NK-92 (cell line): ENCODE measurements around the gene GRM2.

Experiments
- DNase-seq: peaks from one replicate; lab custom pipeline; 2025; ENCODE audit not compliant: unreplicated experiment; lab: John Stamatoyannopoulos, UW

The GRM2 gene

DNA sequence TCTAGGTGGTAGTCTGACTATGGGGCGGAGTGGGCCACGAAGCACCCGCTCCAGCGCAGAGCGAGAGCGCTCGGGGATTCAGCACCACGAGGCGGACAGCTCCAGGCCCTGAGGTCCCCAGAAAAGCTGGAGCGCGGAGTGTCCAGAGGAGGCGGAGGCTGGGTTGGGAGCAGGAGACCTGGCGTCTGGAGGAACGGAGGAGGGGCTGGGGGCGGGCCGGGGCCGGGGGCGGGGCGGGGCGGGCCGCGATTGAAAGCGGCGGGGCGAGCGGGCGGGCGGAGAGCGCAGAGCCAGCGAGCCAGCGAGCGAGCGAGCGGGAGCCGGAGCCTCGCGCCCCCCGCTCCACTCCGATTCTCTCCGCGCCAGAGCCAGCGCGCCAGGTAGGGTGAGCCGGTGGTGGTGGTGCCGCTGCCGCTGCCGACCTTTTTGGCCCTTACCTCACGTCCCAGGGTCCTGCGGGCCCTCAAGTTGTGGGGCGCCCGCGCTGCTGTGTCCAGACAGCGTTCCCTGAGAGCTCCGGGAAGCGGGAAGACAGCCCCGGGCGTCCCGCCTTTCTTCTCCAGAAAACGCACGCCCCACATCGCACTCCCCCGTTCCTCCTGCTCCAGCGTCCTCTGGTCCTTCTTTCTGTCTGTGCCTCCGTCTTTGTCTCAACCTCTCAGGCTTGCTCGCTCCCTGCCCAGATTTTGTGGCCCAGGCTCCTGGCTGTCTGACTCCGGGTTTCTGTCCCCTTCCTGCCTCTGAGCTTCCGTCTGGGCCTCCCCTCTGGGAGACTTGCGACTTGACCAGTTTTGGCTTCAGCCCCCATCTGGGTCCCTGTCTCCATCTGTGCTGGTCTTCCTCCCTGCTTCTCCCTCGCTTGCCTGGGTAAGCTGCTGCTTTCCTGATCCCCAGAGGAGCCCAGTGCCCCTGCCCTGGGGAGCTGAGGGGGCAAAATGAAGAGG, at the start of gene GRM2:
Gene GRM2 (plus strand): TSS at position 281 of the 944 bp plus-strand sequence. CDS start 1,916 bp downstream, outside the sequence.
- no peak for DNase-seq

DNA sequence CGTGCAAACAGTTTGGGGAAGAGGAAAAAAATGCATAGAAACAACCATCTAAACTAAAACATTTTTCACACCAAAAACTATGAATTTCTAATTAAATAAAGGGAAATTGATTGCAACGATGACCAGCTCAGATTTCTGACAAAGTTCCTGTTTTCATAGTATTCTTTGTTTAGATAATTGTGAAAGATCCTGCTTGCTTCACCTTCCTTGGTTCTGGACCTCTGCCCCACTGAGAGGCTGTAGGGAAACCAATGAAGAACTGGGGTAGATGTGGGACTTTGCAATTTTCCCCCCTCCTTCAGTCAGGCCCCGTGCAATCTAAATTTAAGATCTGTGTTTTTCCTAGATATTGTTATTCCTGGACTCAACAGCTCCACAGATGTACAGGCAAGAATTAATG, 49.6 kb upstream of the GRM2 start:
- DNase-seq = no peak

GRCh38 chr3:51659942-51660341, 46.9 kb upstream of the GRM2 start:
- DNase-seq = no peak

- DNase-seq = no peak
These were observed 44.4 kb upstream of the GRM2 start for GRCh38 chr3:51662456-51662855.

DNA sequence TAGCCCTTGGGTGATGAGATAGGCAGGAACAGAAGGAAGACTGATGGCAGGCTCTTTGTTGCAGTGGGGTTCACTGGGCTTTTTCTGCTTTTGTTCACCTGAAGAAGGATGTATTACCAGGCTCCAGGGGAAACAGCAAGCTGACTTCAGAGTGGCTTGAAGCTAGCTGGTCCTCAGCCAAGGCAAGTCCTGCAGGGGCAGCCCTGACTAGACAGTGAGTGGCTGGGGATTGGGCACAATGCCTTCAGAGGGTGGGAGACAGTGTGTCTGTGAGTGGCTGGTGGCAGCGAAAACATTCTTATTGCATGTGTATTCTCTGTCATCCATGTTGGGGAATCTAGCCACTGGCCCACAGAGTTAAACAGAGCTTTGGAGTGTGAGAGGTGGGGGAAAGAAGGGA, 38.1 kb upstream of the GRM2 start:
- DNase-seq = no peak

DNA sequence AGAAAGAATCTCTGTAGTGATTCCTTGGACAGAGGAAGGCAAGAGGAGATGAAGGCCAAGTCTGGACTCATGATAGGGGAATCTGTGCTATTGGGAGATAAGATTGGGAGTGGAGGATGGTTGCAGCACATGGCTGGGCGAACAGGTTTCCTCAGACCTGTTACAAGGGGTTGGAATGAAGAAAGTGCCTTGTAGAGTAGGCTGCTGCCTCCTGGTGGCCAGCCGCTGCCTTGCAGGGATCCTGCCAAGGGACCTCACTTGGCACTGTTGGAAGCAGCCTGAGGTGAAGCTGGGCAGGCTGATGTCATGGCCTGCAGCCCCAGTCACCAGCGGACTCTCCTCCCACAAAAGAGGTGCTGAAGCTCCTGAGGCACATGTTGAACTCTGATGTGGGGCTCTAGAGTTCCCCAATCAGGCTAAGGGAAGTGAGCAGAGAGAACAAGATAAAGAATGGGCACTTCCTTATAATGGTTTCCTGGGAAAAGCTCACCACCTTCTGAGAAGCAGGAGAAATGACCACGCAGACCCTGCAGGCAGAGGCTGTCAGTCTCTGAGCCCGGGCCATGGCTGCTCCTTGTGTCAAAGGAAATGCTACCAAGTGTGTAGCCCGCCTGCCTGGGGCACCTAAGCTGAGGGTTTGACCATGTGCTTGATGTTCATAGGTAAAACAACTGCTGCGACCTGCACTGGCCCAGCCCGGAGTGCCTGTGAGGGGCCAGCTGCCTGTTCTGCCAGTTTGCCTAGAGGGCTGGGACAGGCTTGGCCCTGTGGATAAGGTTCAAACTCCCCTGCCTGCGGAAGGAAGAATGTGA, 37.4 kb upstream of the GRM2 start:
- no peak for DNase-seq

DNA sequence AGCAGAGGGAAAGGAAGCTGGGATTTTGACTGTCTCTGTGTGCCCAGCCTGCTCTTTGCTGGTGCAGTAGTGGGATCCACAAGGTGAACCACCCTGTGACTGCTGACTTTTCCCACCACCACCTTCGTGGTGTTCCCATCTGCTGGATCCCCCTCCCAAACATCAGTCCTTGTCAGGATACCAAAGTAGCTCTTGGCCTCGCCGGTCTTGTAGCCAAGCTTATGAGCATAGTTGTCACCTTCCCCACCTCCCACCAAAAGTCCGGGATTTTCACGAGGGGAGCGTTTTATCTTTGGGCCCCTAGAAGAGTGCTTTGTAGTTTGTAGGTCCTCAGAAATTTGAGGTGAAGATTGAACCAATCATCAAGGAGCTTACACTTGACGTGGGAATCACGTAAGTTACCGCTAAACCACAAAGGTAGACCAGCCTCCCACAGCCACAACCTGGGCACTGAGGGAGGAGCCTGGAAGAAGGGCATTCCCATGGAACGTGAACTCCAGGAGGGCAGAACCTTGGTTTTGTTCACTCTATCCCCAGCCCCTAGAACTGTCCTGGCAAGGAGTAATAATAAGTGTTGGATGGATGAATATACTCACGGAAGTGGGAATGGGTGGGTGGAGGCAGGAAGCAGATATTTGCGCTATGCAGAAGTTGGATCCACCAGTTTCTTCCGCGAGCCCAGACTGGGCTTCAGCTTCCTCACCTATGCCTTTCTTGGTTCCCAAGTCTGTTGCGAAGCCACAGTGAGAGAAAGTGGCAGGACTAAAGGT, 36.6 kb upstream of the GRM2 start:
- no peak for DNase-seq

GRCh38 chr3:51670823-51671733, 35.8 kb upstream of the GRM2 start, which contains the start of gene TEX264:
TEX264 (plus strand) TSS chr3:51671252; CDS start chr3:51674305, 3,053 bp downstream.
- DNase-seq = peak; percentile 18

GRCh38 chr3:51671734-51672475, 35.0 kb upstream of the GRM2 start:
- no peak for DNase-seq

GRCh38 chr3:51673181-51673801, 33.6 kb upstream of the GRM2 start:
- no peak for DNase-seq

DNA sequence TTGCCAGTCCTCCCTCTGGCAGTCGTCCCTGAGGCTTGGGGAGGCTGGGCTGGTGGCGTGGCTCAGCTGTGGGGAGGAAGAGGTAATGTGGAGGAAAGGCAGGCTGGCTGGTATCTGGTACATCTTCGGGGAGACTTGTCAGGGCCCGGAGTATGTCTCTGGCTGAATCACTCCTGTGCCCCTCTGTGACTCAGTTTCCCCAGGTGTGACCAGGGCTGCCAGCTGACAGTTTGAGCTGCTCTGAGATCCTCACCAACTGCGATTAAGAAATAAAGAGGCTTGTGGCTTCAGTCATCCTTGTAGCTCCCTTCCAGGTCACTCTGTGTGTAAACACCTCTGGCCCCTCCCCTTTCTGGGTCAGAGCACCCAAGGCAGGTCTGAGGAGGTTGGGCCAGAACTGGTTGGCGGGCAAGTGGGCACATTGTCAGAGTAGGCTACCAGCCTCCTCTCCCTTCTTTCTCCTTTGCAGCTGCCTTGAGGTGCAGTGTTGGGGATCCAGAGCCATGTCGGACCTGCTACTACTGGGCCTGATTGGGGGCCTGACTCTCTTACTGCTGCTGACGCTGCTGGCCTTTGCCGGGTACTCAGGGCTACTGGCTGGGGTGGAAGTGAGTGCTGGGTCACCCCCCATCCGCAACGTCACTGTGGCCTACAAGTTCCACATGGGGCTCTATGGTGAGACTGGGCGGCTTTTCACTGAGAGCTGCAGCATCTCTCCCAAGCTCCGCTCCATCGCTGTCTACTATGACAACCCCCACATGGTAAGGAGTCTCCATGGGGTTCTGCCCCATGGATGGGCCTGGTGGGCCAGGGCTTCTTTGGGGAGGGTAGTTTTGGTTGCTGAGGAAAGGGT, 32.8 kb upstream of the GRM2 start:
- no peak for DNase-seq

- no peak for DNase-seq
These were observed 31.7 kb upstream of the GRM2 start for GRCh38 chr3:51675201-51675611.

- no peak for DNase-seq
These were observed 30.7 kb upstream of the GRM2 start for GRCh38 chr3:51676102-51676640.

DNA sequence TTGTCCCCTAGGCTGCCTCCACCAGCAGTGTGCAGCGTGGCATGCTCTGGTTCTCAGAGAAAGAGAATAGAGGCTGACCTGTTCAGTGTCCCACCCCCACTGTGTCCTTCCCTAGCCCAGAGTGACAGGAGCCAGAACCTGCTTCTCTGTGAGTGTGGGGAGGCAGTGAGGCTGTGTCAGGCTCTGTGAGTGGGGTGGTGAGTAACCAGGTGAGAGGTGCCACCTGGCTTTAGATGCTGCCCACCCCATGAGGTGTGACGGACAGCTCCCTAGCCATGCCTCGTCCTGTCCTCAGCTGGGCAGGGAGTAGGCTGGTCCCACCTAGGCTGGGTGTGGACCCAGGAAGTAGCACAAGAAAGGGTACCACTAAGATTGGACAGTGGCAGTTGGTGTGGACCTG, 29.5 kb upstream of the GRM2 start:
- DNase-seq = no peak

GRCh38 chr3:51678186-51678585, 28.7 kb upstream of the GRM2 start:
- no peak for DNase-seq

GRCh38 chr3:51678641-51679040, 28.2 kb upstream of the GRM2 start:
- no peak for DNase-seq

DNA sequence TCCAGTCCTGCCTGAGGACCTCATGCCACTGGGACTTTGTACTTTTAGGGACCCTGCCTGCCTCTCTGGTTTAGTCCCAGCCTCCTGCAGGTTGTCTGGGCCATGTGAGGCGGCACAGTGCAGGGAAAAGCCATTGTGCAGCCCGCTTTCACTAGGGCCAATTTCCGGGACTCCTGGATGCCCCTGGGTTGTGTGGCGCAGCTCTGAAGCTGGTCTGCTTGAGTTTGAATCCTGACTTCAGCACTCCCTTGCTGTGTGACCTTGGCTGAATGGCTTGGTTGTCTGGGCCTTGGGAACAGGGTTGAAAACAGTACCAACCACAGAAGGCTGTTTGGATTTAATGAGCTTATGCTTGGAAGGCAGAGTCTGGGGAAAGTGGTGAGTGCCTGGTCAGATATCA, 27.6 kb upstream of the GRM2 start:
- no peak for DNase-seq

- no peak for DNase-seq
These were observed 27.1 kb upstream of the GRM2 start for GRCh38 chr3:51679777-51680176.
